Measurements from ENCODE around the gene NKX2-1. TPM values are rescaled to one million over a fixed set of nuclear protein-coding genes. Genes with fewer than 3 reads are reported as not detected.

NKX2-1 gene
- total and polyA plus RNA-seq, 2 donors from 2014 or later: not detected

DNA sequence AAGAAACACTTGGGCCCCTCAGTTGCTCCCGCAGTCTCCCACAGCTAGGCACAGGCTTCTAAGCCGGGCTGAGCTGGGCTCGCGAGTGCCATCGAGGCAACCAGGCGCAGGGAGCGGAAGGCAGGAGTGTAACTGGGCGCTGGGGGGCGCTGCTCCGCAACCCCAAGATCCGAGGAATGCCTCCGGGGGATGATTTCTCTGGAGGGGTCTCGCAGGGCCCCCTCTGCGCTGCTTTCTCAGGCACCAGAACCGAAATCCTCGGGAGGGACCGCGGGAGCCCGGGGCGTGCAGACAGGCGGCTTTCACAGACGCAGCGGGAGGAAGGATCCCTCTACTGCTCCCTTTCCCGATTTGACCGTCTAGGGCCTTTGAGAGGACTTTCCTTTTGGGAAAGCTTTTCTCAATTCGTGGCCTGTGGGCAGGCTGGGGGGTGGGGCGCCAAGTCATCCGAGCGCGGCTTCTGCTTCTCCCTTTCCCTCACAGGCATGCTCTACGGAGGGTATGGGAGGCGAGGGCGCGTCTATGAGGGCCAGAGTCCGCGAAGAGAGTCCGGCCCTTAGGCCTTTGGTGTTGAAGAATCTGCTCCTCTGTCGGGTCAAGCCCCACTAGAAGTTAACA lies 4.3 kb upstream of the NKX2-1 start:
- peaks cover 0 to 12% (median 0%) of the 10 kb centered on the region in 3 donors for H3K4me1 ChIP-seq (ENCODE audit: control insufficient read depth in 2 of 3, insufficient read depth in 2 of 3, low read depth in 1 of 3, low read length in 3 of 3)

DNA sequence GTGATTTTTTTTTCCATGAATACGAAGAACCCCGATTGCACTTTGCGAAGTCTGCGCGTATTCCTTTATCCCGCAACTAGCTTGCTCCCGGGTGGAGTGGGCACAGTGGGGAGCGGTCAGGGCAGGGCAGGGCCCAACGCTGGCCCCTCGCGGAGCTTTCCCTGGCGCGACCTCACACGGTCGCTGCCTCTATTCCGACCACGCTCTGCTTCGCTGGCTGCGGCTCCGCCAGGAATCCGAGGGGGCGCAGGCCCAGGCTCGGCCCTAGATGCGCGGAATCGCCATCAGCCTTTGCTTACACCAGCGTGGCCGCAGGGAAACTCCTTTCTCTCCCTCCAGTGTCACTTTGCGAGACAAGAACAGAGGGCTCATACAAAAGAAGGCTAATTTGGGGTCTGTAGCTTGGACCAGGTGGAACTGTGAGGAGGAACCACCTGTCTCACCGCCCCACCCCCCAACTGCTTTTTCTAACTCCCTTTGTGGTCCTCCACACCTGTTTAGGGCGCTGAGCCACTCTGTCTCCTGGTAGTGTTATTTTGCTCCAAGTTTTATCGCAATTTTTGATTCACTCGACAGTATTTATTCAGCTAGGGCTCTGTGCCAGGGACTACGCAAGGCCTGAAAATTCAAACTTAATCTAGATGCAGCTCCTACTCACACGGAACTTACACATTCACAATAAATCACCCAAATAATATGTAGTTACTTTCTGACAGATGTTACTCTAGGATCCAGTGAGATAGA lies 3.1 kb upstream of the NKX2-1 start:
- FAIRE-seq (no peak), DNase-seq (peak in 1 of 5 donors; percentile 24)
- Histone ChIP-seq H3K4me1 (ENCODE audit: control insufficient read depth in 2 of 3, insufficient read depth in 2 of 3, low read depth in 1 of 3, low read length in 3 of 3) (peaks cover 0 to 17% (median 0%) of the 10 kb centered on the region in 3 donors), H3K9ac (ENCODE audit: low read length in 3 of 3) (no peak overlapping the region), H3K9me3 (ENCODE audit: control insufficient read depth in 2 of 3, insufficient read depth in 1 of 3, low read length in 3 of 3) (peaks cover 0 to 3% (median 0%) of the 10 kb centered on the region in 3 donors), H3K4me3 (ENCODE audit: low read length in 3 of 3) (no peak overlapping the region), H3K27me3 (ENCODE audit: control insufficient read depth, insufficient read depth, low read length) (peaks cover 68% of the 10 kb centered on the region), H3K27ac (ENCODE audit: low read depth in 2 of 2, low read length in 2 of 2) (no peak overlapping the region), H3K36me3 (ENCODE audit: control insufficient read depth in 2 of 3, insufficient read depth in 3 of 3, low read length in 3 of 3) (no peaks in the 10 kb centered on the region)
- TF ChIP-seq, protein P1, sequence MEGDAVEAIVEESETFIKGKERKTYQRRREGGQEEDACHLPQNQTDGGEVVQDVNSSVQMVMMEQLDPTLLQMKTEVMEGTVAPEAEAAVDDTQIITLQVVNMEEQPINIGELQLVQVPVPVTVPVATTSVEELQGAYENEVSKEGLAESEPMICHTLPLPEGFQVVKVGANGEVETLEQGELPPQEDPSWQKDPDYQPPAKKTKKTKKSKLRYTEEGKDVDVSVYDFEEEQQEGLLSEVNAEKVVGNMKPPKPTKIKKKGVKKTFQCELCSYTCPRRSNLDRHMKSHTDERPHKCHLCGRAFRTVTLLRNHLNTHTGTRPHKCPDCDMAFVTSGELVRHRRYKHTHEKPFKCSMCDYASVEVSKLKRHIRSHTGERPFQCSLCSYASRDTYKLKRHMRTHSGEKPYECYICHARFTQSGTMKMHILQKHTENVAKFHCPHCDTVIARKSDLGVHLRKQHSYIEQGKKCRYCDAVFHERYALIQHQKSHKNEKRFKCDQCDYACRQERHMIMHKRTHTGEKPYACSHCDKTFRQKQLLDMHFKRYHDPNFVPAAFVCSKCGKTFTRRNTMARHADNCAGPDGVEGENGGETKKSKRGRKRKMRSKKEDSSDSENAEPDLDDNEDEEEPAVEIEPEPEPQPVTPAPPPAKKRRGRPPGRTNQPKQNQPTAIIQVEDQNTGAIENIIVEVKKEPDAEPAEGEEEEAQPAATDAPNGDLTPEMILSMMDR (IDR thresholded peaks at IDR 0.05; ENCODE audit: borderline replicate concordance, extremely low read depth, insufficient read depth): no peak
- intact Hi-C loops (cut with DNase I): no loop called here

More for the DNA sequence above, 4.3 kb upstream of the NKX2-1 start:
- Histone ChIP-seq H3K4me3 (ENCODE audit: low read length in 3 of 3) (no peak overlapping the region), H3K27ac (ENCODE audit: low read depth in 2 of 2, low read length in 2 of 2) (no peak overlapping the region), H3K9ac (ENCODE audit: low read length in 3 of 3) (no peak overlapping the region), H3K27me3 (ENCODE audit: control insufficient read depth, insufficient read depth, low read length) (peaks cover 74% of the 10 kb centered on the region), H3K9me3 (ENCODE audit: control insufficient read depth in 2 of 3, insufficient read depth in 1 of 3, low read length in 3 of 3) (peaks cover 0 to 3% (median 0%) of the 10 kb centered on the region in 3 donors), H3K36me3 (ENCODE audit: control insufficient read depth in 2 of 3, insufficient read depth in 3 of 3, low read length in 3 of 3) (no peaks in the 10 kb centered on the region)
- DNase-seq (peak in 1 of 5 donors; percentile 15), FAIRE-seq (no peak)
- TF ChIP-seq, protein P1 (IDR thresholded peaks at IDR 0.05; ENCODE audit: borderline replicate concordance, extremely low read depth, insufficient read depth): no peak
- intact Hi-C loops (cut with DNase I): no loop called here

DNA sequence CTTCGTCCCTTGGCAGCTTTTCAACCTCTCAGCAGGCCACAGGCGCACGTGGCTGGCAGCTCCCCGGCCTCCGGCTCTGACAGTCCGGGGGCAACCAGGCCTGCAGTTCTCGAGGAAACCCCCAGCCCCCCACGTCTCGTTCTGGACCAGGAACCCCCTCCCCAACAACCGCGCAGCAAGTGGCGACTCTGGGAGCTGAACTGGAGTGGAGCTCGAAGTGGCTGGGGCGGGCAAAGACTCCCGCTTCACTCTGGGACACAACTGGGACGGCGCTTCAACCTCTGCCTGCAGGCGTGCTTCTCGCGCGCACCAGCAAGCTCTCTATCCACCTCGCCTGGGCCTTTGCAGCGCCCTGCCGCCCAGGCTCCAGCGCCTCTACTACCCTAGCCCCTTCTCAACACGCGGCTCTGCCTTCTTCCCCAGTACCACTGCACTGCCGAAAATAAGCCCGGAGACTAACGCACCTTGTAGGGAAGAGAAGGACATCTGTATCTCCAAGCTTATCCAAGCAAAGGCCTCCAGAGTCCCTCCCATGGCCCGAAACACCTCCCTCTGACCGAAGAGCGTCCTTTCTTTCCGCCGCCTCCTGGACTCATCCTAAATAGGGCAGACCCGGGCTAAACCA lies 2.4 kb upstream of the NKX2-1 start:
- intact Hi-C loops (cut with DNase I): no loop called here
- no peak overlapping the region for H3K27ac ChIP-seq (ENCODE audit: low read depth in 2 of 2, low read length in 2 of 2)
- H3K4me1 ChIP-seq (ENCODE audit: control insufficient read depth in 2 of 3, insufficient read depth in 2 of 3, low read depth in 1 of 3, low read length in 3 of 3): peaks cover 0 to 17% (median 0%) of the 10 kb centered on the region in 3 donors
- H3K9ac ChIP-seq (ENCODE audit: low read length in 3 of 3): no peak overlapping the region
- no peaks in the 10 kb centered on the region for H3K36me3 ChIP-seq (ENCODE audit: control insufficient read depth in 2 of 3, insufficient read depth in 3 of 3, low read length in 3 of 3)
- TF ChIP-seq, protein P1 (IDR thresholded peaks at IDR 0.05; ENCODE audit: borderline replicate concordance, extremely low read depth, insufficient read depth): no peak
- DNase-seq (peak in 1 of 5 donors; percentile 36), FAIRE-seq (no peak)
- peaks cover 0 to 3% (median 0%) of the 10 kb centered on the region in 3 donors for H3K9me3 ChIP-seq (ENCODE audit: control insufficient read depth in 2 of 3, insufficient read depth in 1 of 3, low read length in 3 of 3)
- no peak overlapping the region for H3K4me3 ChIP-seq (ENCODE audit: low read length in 3 of 3)
- peaks cover 64% of the 10 kb centered on the region for H3K27me3 ChIP-seq (ENCODE audit: control insufficient read depth, insufficient read depth, low read length)

Measured in kidney (tissue), 14 donors.